NB4 (cell line): ENCODE measurements around the gene GPC5.

ENCODE experiments used
- DNase-seq: peaks from one replicate; pipeline ENCODE4 v3.0.0; 2010; ENCODE audit warnings: low read depth
- H3K4me3 ChIP-seq: one replicate; pipeline ENCODE4 v1.5.1; 2011; ENCODE audit warnings: mild to moderate bottlenecking, low read depth, low read length, moderate library complexity
- CTCF ChIP-seq: IDR thresholded peaks from one replicate; pipeline ENCODE4 v1.5.1; 2012; ENCODE audit warnings: low read depth, low read length
- MAX ChIP-seq: IDR thresholded peaks from 2 replicates; pipeline ENCODE4 v1.6.1; 2011; ENCODE audit warnings: low read depth, low read length
- MYC ChIP-seq: IDR thresholded peaks from 2 replicates; pipeline ENCODE4 v1.6.1; 2011; ENCODE audit warnings: low read depth, low read length
- POLR2A ChIP-seq: IDR thresholded peaks from 2 replicates; pipeline ENCODE4 v1.6.1; 2011; ENCODE audit warnings: mild to moderate bottlenecking; ENCODE audit not compliant: insufficient read length; ENCODE audit errors: extremely low read depth

GPC5 gene

GRCh38 chr13:92901739-92902138 lies 1503.3 kb downstream of the GPC5 start:
- no peak overlapping the region for H3K4me3 ChIP-seq
- no peak for TF ChIP-seq POLR2A
- TF ChIP-seq MAX: no peak
- TF ChIP-seq MYC: no peak
- no peak for TF ChIP-seq CTCF
- no peak for DNase-seq

- DNase-seq: no peak
- TF ChIP-seq MAX: no peak
- TF ChIP-seq CTCF: no peak
- H3K4me3 ChIP-seq: no peak overlapping the region
Measured at GRCh38 chr13:92912629-92913028, 1514.2 kb downstream of the GPC5 start.

- H3K4me3 ChIP-seq: no peak overlapping the region
- TF ChIP-seq MAX (no peak), POLR2A (no peak), MYC (no peak), CTCF (no peak)
- no peak for DNase-seq
Measured at GRCh38 chr13:92913840-92914239, 1515.4 kb downstream of the GPC5 start.
